Tibial nerve (tissue), 4 donors: ENCODE data around the gene ALLC.

Experiments
- CTCF ChIP-seq, 5 experiments: fragments of 200-600 bp in 3 of 5; fragments of 450-650 bp in 2 of 5; sonication (generic) in 3 of 5; IDR thresholded peaks; one replicate each; pipeline ENCODE4 v1.5.1; 2016 to 2019; ENCODE audit warnings: antibody characterized with exemption in 5 of 5, mild to moderate bottlenecking in 3 of 5, moderate library complexity in 2 of 5
- EP300 ChIP-seq, 2 donors: sonication (generic); formaldehyde crosslinking; IDR thresholded peaks; one replicate each; pipeline ENCODE4 v1.6.1; 2017; ENCODE audit warnings: antibody characterized with exemption in 2 of 2, mild to moderate bottlenecking in 1 of 2

DNA sequence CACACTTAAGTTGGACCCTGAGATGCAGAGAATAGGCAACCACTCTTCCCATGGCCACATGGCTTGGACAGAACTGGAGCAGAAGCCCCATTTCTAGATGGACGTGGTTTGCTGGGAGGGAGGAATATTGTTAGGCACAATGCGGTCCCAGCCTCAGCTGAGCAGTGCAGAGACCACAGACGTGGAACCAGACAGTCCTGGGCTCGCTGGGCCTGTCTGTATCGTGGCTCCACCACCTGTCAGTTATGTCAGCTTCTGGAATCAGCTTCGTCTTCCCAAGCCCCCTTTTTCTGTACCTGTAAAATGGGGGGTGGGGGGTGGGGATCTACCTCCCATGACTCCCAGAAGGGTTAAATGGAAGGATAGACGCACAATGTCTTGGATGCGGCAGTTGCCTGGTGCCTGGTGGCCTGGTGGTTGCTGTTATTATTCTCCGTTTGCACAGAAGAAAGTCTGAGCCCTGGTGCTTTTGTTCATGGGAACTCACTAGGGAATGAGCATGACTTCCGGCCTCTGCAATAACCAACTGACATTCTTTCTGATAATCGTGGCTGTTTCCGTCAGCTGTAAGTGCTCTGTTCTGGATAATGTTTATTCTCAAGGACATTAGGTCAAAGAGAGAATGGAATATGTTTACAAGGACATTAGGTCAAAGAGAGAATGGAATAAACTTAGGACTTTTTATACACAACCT lies 31.7 kb upstream of the ALLC start:
- TF ChIP-seq CTCF (IDR thresholded peaks at IDR 0.05) (no peak), EP300 (IDR thresholded peaks at IDR 0.05) (peak in 1 of 2 donors; percentile 38)
